Measurements from ENCODE around the gene GBE1. TPM values are rescaled to one million over a fixed set of nuclear protein-coding genes. Genes with fewer than 3 reads are reported as not detected.

The GBE1 gene
- total RNA-seq, 1 donor from 2014 or later: 39.2 TPM

GRCh38 chr3:81723732-81724313 lies 37.6 kb downstream of the GBE1 start:
- H3K27me3 Mint-ChIP-seq (ENCODE audit: unreplicated experiment): no peaks in the 10 kb centered on the region
- no peak for DNase-seq (ENCODE audit: extremely low spot score, unreplicated experiment)
- no peaks in the 10 kb centered on the region for H3K9me3 Mint-ChIP-seq (ENCODE audit: unreplicated experiment)
- no peak for TF ChIP-seq CTCF (IDR thresholded peaks at IDR 0.05)
- H3K27ac Mint-ChIP-seq (ENCODE audit: unreplicated experiment): peak overlapping the region; percentile 96
- no peaks in the 10 kb centered on the region for H3K36me3 Mint-ChIP-seq (ENCODE audit: unreplicated experiment)
- peaks cover 48% of the 10 kb centered on the region for H3K4me1 Mint-ChIP-seq (ENCODE audit: unreplicated experiment)
- peak overlapping the region; percentile 61 for H3K4me3 Mint-ChIP-seq (ENCODE audit: unreplicated experiment)

DNA sequence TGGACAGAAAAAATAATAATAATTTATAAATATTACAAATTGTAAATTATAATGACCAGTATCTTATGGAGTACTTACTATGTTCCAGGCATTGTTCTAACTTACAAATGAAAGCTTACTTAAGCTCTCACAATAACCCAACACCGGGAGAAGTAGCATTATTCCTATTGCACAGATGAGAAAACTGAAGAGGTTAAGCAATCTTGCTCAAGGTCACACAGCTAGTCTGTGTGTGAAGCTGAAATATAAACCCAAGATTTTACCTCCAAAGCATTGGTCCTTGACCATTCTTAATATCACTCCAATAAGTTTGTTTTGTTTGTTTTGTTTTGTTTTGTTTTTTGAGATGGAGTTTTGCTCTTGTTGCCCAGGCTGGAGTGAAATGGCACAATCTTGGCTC lies 43.1 kb downstream of the GBE1 start:
- peaks cover 15% of the 10 kb centered on the region for H3K4me1 Mint-ChIP-seq (ENCODE audit: unreplicated experiment)
- H3K36me3 Mint-ChIP-seq (ENCODE audit: unreplicated experiment): peaks cover 3% of the 10 kb centered on the region
- no peak for DNase-seq (ENCODE audit: extremely low spot score, unreplicated experiment)
- no peak overlapping the region for H3K27ac Mint-ChIP-seq (ENCODE audit: unreplicated experiment)
- no peaks in the 10 kb centered on the region for H3K9me3 Mint-ChIP-seq (ENCODE audit: unreplicated experiment)
- H3K27me3 Mint-ChIP-seq (ENCODE audit: unreplicated experiment): no peaks in the 10 kb centered on the region
- H3K4me3 Mint-ChIP-seq (ENCODE audit: unreplicated experiment): no peak overlapping the region
- no peak for TF ChIP-seq CTCF (IDR thresholded peaks at IDR 0.05)

- Mint-ChIP-seq H3K4me1 (ENCODE audit: unreplicated experiment) (peaks cover 11% of the 10 kb centered on the region), H3K27me3 (ENCODE audit: unreplicated experiment) (no peaks in the 10 kb centered on the region), H3K36me3 (ENCODE audit: unreplicated experiment) (peaks cover 4% of the 10 kb centered on the region), H3K4me3 (ENCODE audit: unreplicated experiment) (no peak overlapping the region), H3K9me3 (ENCODE audit: unreplicated experiment) (no peaks in the 10 kb centered on the region), H3K27ac (ENCODE audit: unreplicated experiment) (peak overlapping the region; percentile 57)
- no peak for TF ChIP-seq CTCF (IDR thresholded peaks at IDR 0.05)
- no peak for DNase-seq (ENCODE audit: extremely low spot score, unreplicated experiment)
These were observed 44.5 kb downstream of the GBE1 start for GRCh38 chr3:81716870-81717509.

GRCh38 chr3:81713031-81713430 lies 48.4 kb downstream of the GBE1 start:
- no peak for DNase-seq (ENCODE audit: extremely low spot score, unreplicated experiment)
- H3K27me3 Mint-ChIP-seq (ENCODE audit: unreplicated experiment): no peaks in the 10 kb centered on the region
- no peaks in the 10 kb centered on the region for H3K9me3 Mint-ChIP-seq (ENCODE audit: unreplicated experiment)
- no peak overlapping the region for H3K27ac Mint-ChIP-seq (ENCODE audit: unreplicated experiment)
- peaks cover 17% of the 10 kb centered on the region for H3K4me1 Mint-ChIP-seq (ENCODE audit: unreplicated experiment)
- H3K36me3 Mint-ChIP-seq (ENCODE audit: unreplicated experiment): peaks cover 4% of the 10 kb centered on the region
- H3K4me3 Mint-ChIP-seq (ENCODE audit: unreplicated experiment): no peak overlapping the region
- TF ChIP-seq CTCF (IDR thresholded peaks at IDR 0.05): no peak

DNA sequence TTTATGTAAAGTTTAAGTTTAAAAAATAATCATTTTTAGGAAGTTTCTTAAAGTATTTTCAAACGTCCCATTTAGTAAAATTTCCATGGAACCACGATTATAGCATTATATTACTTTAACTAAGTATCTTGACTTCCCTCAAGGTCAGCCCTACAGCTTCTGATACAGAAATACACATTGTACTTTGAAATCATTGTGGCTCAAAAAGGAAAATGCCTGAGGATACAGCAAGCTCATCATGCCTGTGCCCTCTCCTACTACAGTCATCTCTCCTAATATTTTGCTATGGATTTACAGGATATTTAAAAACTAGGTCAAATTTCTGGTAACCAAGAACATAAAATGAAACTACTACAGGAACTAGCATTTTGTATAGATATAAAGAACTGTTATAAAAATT lies 51.8 kb downstream of the GBE1 start:
- no peaks in the 10 kb centered on the region for H3K9me3 Mint-ChIP-seq (ENCODE audit: unreplicated experiment)
- no peaks in the 10 kb centered on the region for H3K27me3 Mint-ChIP-seq (ENCODE audit: unreplicated experiment)
- no peak overlapping the region for H3K4me3 Mint-ChIP-seq (ENCODE audit: unreplicated experiment)
- H3K4me1 Mint-ChIP-seq (ENCODE audit: unreplicated experiment): peaks cover 6% of the 10 kb centered on the region
- no peak for DNase-seq (ENCODE audit: extremely low spot score, unreplicated experiment)
- H3K36me3 Mint-ChIP-seq (ENCODE audit: unreplicated experiment): peaks cover 1% of the 10 kb centered on the region
- peak overlapping the region; percentile 48 for H3K27ac Mint-ChIP-seq (ENCODE audit: unreplicated experiment)
- no peak for TF ChIP-seq CTCF (IDR thresholded peaks at IDR 0.05)
